Measurements from ENCODE around the gene ACTN1.

ACTN1 gene

DNA sequence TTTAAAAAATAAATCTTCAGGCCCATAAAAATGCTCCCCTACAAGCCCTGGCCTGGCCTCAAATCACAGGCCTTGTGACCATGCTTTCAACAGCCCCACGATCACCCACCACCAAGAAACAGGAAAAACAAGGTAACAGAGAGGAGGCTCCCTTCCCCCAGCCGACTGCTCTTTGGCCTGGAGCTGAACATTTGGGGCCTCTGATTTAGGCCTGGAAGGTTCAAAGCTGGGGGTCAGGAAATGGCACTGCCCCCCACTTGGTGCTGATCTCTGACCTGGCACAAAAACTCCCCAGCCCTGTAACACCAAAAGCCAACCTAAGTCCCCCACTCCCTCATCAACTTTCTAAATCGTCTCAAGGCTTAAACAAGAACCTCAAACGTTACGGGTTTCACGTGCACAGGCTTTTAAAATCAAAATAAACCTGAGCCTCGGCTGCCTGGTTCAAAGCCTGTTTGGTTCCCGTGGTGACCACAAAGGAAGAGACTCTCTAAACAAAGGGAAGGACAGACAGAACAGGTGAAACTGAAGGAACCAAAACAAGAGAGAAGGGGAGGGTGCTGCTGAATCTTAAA lies 9.0 kb downstream of the ACTN1 start:
- no peak for DNase-seq

DNA sequence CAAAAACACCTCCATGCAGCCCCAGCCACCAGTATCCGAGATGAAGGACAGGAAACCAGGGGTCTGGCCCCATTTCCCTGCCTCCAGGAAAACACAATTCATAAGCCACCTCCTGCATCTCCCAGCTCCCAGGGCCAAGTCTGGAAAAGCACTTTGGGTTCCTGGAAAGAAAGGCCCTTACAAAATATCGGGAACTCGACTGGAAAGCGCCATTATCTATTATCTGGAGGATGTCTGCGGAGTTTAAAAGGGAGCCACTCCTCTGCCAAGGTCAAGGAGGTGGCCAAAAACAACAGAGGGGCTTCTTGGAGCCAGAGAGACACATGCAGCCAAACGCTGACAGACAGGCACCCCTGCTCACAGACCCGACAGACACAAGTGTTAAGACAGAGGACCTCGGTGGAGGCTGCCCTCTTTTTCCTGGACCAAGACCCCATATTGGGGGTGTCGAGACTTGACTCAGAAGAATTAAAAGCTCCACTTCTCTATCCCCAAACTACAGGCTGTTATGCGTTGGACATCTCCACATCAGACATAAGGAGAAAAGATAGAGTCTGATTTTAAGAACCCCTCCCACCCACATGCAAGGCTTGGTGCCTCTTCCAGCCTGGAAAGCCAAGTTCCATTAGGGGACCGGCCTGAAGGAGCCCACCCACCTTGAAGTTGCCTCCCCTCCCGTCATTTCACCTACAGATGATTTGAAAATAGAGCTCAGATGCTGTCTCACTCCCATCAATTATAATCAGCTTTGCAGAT lies 9.6 kb downstream of the ACTN1 start:
- no peak for DNase-seq

DNA sequence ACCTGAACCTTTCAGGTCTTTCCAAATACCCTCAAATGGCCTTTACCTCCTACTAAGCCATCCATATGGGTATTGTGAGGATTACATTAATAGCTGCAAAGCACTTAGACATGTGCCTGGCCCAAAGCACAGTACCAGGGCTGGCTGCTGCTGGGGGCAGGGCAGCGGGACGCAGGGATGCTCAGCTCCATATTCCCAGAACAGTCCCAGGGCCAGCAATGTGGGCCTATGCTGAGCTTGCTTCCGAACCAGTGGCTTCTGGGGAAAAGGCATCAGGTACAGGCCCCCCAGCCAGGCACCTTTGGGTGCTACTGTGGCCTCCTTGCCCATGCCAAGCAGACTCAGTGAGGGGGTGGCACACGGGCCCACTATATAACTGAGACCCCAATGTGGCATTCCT lies 10.4 kb downstream of the ACTN1 start:
- no peak for DNase-seq

DNA sequence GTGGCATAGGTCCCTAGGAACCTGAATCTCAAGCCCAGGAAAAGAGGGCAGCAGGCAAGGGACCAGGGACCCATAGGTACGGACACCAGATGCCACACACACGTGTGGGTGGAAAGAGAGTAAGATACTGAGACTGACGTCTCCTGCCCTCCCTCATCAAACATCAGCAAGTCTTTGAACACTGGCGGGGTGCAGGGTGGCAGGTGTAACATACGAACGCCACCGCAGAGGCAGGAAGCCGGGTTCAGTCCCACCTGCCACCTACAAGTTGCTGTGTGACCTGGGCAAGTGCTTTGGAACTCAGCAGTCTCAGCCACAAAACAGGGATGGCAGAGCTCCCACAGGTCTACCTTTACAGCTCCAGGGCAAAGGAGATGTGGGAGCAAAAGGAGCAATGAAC lies 11.1 kb downstream of the ACTN1 start:
- DNase-seq = no peak

DNA sequence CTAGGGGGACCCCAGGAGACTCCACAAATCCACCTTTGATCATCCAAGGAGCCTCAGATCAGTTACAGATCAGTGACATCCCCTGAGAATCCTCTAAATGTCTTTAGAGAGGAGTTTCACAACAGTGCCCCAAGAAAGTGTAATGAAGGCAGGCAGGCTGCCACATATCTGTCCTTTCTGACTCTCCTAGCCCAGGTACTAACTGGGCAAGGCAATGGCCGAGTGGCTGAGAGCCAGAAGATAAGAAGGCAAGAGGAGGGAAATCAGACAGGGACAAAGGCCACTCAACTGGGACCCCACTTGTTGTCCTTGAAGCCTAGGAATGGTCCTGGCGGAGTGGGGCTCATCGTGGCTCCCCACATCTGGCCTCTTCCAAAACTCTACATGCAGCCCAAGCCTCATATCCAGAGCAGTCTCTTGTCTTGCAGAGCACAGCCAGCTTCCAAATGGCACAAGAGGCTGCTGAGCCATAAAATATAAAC lies 11.6 kb downstream of the ACTN1 start:
- no peak for DNase-seq

DNA sequence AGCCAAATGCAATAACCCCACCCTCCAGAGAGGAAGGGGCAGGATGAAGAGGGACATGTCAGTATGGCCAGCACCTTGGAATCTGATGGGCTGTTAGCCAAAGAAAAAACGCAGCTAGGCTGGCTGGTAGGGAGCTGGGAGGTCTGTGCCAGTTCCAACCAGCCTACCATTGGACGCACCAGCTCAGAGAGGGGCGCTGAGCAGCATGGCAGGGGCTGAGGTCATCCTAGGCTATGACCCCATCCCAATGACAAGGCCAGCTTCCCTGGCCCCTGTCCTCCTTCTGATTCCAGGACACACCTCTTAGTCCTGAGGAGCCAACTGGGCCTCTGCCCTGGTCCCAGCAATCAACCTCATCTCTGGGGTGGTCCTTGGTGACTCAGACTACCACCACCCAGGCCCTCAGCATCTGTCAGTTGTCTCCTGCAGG lies 12.2 kb downstream of the ACTN1 start:
- DNase-seq = no peak

DNA sequence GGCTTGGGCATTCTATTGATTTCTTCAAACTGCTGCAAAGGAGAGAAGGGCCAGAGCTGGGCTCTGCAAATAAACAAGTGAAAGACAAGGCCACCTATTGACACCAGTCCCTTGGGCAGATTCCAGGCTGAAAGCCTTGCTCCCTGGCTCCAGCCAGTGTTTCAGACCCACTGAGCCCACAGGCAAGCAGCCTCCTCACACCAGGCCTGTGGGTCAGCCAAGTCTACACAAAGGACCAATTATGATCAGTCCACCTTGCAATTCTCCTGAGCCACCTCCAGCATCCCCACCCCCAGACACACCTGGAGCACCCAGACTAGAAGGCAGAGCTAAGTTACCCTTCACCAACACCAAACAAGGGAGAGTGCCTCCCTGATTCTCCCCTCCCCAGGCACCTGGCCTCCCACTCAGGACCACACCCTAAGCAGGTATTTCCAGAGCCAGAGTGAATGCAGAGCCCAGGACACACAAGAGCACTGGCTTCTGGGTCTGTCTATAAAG lies 13.8 kb downstream of the ACTN1 start:
- peak in 2 of 51 donors; percentile 16 to 54 for DNase-seq

DNA sequence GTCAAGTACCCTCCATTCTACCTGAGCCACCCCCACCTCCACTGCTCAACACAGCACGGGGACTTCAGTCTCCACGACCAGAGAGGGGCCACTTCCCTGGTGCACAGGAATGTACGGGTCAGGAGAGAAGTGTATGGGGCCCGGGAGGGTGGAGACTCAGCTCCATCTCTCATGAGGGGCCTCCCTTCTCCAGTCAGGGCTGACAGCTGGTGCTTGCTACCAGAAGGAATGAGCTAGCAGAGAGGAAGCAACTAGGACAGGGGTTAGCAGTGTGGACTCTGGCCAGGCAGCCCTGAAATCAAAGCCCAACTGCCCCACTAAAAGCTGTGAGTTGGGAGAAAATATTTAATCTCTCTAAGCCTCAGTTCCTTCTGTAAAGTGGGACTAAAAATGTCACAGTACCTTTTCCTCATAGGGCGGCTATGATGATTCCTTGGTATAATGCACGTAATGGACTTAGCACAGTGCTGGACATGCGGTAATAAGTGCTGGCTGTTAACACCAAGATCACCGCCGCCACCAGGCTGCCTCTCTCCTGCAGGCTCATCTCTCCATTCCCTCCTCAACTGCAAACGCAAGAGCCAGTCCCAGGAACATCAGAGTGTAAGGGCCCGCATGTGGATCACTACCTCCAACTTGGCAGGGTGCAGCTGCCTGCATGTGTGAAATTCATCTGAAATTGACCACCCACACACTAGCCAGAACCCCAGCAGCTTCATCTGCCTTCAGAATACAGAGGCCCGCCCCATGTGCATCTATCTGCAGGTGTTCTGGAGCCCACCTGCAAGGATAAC lies 14.6 kb downstream of the ACTN1 start:
- DNase-seq = no peak

DNA sequence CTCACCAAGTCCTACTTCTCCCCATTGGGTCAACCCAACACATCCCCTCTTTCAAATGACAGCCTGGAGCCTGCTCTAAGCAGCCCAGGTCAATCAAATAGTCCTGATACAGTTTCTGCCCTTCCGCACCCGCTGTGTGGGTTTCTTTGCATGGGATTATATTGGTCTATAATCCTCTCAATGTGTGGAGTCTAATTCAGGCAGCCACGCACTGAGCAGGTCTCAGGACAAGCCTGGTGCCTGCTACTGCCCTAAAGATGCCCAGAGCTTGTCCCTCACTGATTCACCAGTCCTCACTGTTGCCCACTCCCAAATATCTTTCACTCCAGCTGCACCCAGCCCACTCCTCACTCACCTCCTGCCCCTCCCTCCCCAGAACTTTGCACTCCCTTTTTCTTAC lies 16.4 kb downstream of the ACTN1 start:
- no peak for DNase-seq

DNA sequence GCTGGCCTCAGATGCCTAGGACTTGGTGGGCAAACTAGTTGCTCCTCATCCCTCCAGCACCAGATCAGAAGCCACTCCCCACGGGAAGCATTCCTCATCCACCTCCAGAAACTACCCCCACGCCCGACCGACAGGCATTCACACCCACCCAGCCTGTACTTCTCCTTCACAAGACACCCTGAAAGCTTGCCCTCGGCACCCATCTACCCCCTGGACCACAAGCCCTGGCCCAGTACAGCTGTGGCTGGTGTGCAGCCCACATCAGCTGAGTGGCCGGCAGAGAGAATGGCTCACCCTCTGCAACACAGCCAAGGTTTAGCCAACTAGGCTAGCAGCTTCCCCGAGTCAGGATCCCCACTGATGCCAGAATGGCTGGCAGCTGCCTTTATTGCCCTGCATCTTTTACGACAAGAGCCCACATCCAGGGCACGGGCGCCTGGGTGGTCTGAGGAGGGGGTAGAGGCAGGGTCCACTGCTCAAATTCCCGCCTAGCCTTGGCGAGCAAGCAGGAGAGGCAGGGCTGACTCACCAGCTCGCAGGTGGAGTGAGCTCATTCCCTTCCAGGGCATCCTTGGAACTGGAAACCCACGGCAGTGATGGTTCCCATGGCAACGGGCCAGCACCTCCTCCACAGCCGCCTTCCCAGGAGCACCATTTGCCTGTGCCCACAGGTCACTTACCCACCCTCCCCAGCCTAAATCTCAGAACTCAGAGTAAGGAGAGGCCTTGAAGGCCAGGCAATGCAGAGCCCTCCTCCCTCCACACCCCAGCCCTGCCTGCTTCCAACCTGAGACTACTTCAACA lies 17.1 kb downstream of the ACTN1 start:
- peak in 30 of 51 donors; percentile 11 to 79 (median 48) for DNase-seq

DNA sequence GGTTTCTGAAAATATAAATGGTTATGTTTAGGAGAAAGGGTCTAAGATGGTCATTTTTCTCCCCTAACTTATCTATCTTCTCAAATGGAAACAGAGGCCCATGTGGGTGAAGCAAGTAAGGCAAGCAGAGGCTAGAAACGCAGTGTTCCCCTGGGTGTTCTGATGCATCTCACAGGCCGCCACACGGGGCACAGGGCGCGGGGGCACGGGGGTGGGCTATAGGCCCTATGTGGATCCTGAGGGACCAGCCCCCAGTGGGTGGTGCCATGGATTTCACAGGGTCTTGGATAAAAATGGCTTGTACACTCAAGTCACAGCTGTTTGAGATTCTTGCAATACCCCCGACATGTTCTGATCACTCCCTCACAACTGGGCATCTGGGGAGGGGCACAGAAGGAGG lies 17.7 kb downstream of the ACTN1 start:
- DNase-seq = no peak

DNA sequence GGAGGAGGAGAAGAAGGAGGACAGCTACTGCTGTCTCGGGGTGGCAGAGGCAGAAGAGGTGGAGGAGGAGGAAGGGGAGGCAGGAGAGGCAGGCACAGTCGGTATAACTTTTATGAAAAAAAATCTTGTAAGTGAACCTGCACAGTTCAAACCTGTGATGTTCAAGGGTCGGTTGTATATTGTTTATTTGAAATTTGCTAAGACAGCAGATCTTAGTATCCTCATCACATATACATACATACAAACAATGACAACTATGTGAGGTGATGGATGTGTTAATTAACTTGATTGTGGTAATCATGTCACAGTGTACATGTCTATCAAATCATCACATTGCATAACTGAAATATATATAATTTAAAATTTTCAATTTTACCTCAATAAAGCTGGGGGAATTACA lies 19.0 kb downstream of the ACTN1 start:
- no peak for DNase-seq

DNA sequence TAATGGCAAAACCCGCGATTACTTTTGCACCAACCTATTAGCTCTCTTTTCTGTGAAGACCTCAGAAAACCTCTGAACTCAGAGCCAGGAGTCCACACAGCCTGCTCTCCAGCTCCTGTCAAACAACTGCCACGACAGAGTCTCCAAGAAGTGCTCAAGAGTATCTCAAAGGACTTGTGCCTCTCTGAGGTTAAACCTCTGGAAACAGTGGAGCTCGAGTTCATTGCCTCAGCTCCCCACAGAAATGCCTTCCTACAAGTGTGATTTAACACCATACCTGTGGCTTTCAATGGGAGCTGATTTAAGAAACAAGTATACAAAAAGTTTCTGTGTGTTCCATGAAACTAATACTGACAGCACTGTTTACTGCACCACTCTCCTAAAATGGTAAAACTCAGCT lies 20.1 kb downstream of the ACTN1 start:
- no peak for DNase-seq

DNA sequence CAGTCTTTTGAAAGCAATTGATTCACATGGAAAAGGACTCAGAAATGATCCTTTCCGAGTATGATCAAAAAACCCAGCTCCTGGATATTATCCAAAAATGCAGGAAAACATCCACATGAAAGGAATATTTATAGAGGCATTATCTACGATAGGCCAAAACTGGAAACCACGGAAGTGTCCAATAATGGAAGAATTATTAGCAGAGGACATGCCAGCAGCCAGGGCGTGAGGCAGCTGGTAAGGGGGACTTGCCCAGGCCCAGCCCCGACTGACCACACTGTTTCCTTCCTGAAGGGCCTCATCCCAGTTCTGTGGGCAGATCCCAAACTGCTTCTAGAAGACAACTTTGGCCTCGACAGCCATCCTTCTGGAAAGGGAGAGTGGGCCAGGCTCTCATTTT lies 20.5 kb downstream of the ACTN1 start:
- no peak for DNase-seq

DNA sequence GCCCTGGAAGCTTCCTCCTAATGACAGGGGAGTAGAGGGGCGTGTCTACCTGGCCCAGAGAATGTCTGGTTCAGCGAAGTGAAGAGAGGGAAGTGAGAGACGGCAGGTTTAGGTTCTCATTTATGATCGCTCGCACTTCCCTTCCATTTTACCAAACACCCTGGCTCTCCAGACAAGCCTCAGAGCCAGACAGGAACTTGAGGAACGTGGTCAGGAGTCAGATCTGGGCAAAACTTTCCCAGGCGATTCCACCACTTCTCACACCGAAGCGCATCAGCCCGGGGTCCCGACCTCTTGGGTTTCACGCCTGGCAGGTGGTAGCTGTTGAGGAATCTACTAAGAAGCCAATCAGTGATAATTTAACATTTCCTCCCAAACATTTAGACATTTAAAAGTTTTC lies 21.3 kb downstream of the ACTN1 start:
- DNase-seq = no peak

DNA sequence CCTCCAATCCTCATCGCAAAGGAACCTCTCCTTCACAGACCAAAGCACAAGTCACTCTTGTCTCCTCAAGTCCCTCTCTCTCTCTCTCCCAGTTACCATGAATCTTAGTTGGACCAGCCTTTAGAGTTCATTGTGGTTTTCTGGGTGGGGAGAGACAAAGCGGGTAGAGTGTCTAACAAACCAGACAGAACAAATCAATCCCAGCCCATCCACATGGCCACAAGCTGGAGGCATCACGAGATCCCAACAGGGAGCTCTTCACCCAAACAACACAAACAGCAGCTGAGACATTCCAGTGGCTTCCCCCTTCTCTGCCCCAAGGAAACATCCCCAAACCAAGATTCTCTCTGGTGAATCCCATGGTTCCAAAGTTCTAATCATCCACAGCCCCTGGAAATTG lies 22.4 kb downstream of the ACTN1 start:
- no peak for DNase-seq

DNA sequence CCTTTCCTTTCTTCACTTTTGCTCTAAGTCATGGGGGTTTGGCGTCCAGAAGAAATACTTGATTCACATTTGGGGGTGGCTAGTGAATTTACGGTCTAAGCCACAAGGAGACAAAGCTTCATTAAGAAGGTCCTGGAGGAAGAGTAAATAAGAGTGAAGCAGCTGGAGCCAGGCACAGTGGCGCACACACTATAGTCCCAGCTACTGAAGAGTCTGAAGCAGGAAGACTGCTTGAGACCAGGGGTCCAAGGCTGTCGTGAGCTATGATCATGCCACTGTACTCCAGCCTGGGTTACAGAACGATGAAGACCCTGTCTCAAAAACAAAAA lies 23.3 kb downstream of the ACTN1 start:
- no peak for DNase-seq

DNA sequence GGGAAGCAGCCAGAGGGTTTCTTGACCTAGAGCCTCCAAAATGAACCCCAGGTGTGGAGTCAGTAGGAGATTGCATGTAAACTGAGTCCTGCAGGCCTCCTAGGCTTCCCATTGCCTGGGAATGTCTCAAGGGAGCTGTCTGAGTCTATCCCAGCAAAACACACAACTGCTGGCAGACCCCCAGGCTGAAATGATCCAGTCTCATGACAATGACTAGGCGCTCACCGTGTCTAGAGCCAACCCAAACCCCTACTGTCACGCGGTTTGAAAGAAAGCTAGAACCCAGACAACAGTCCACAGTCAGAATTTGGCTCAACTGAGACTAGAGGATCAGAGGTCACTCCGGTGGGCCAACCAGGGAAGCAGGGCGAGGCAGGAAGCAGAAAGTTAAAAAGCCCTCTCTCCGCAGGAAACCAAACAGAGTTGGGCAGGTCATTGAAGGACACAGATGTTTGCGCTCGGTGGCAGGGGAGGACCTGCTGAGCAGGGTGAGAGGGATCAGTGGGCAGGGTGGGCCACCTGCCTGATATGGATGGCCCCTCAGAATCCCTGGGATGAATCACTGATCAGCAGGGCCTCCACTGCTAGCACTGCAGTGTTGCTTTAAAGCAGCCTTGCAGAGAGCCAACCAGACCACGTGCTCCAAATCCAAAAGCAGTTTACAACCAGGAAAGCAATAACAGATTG lies 23.8 kb downstream of the ACTN1 start:
- no peak for DNase-seq

DNA sequence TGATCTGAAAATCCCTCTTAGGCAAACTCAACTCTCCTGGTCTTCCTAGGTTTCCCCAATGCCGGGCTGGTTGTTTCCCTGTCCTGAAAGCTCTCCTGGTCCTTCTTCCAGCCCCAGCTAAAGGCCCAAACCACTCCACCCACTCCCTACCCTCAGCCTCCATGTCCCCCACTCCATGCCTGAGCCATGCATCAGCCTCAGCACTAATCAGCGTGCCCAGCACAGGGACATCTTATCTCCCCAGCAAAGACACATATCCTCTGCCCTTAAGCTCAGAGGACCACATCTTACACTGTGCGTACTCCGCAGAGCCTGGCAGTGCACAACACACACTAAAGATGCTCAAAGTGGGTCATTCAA lies 25.9 kb downstream of the ACTN1 start:
- DNase-seq = no peak

DNA sequence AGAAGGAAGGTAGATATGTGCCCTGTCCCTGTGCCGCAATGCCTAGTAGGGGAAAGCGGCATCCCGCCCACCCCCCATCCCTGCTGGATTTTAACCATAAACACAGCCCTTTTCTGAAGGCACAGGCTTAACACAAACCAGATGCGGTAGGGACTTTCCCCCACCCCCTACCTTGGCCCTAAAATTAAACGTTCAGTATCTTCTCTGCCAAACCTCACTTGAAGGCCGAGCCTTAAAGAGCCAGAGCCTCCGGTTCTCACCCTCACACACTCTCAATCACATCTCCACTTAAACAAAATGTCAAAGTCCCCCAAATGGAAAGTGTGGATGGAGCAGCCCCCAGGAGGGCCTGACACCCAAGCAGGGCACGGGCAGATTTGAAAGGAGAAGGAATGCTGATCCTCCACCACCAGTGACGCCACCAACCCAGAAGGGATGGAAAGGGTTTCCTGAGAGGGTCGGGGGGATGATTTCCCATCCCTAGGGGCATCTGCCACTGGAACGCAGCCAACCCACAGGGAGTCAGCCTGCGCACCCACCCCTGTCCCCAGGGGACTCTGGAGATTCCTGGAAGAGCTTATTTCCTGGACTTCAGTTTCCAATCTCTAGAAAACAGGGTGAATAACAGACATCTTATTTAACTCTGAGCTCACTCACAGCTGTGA lies 26.4 kb downstream of the ACTN1 start:
- DNase-seq = no peak

Measured in hypothalamus (tissue), 51 donors.